Bronchial epithelial cell (primary cell): Measurements from ENCODE around the gene RHOD. TPM values are rescaled to one million over a fixed set of nuclear protein-coding genes. Genes with fewer than 3 reads are reported as not detected.
A peak's percentile ranks its signal among the peaks of the same experiment; 100 is the strongest.

Source experiments
- DNase-seq: peaks from one replicate; pipeline ENCODE4 v3.0.0-alpha.2; 2010; ENCODE audit warnings: low read depth
- FAIRE-seq: peaks from 2 replicates; lab custom pipeline; 2011; peaks lifted over from hg19 to GRCh38; lab: Jason Lieb, UNC
- H3K27me3 ChIP-seq: 2 replicates; pipeline ENCODE4 v1.5.1; 2011; ENCODE audit warnings: low read length; ENCODE audit not compliant: control insufficient read depth, insufficient read depth
- H3K36me3 ChIP-seq: 2 replicates; pipeline ENCODE4 v1.5.1; 2011; ENCODE audit warnings: low read length; ENCODE audit not compliant: control insufficient read depth, insufficient read depth
- H3K4me3 ChIP-seq: 2 replicates; pipeline ENCODE4 v1.5.1; 2011; ENCODE audit warnings: mild to moderate bottlenecking, low read depth, low read length, control low read depth
- total RNA-seq: library from RNA; depleted of rRNA; stranded (reverse); fragments of >200 nt; gene quantifications from 2 replicates; pipeline ENCODE4 v1.2.1, GENCODE V29; 2014
- TF ChIP-seq, protein P1 (sequence below): IDR thresholded peaks from 2 replicates; pipeline ENCODE4 v1.5.1; 2011; ENCODE audit warnings: mild to moderate bottlenecking, moderate library complexity, low read length, control low read depth, inconsistent platforms; ENCODE audit not compliant: insufficient read depth, severe bottlenecking

Gene RHOD, protein sequence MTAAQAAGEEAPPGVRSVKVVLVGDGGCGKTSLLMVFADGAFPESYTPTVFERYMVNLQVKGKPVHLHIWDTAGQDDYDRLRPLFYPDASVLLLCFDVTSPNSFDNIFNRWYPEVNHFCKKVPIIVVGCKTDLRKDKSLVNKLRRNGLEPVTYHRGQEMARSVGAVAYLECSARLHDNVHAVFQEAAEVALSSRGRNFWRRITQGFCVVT
- total RNA-seq: 222 and 247 TPM in 2 replicates

DNA sequence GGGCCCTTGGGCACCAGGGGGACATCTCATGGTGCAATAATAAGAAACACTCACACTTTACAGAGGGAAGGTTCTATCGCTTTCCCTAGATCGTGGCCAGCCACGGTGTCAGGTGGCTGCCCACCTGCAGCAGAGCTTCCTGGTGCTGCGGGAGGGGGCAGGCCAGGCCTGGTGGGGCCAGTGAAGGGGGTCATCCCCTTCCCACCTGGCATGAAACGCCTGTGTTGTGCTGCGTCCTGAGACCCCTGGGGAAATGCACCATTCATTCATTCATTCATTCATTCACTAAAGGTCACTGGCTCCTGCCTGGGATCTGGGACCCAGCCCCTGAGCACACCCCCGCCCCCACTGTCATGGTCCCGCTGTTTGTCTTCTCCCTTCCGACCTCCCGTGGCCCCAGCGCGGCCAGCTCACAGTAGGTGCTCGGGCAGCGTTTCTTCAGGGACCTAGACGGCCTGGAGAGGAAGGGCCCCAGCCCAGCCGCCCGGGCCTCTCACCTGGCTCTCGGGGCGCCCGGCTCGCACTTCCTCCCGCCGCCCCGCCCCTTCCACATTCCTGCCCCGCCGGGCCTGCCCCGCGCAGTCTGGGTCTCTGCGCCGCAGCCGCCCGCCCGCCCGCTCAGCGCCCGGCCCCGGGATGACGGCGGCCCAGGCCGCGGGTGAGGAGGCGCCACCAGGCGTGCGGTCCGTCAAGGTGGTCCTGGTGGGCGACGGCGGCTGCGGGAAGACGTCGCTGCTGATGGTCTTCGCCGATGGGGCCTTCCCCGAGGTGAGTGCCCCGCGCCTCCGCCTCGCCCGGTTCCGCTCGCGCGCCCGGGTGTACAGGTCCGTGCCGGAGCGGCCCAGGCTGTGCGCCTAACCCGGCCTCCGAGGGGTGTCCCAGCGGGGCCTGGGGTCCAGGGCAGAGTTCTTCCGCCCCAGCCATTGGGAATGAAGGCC lies at the start of gene RHOD:
TSS of gene RHOD (plus strand) at position 581 of the 938 bp plus-strand sequence. CDS start at position 637, 56 bp downstream.
- no peak for DNase-seq
- peaks cover 15% of the 10 kb centered on the region for H3K36me3 ChIP-seq
- FAIRE-seq: no peak
- peak within 1 kb of the TSS; percentile 83 for H3K4me3 ChIP-seq
- TF ChIP-seq, protein P1, sequence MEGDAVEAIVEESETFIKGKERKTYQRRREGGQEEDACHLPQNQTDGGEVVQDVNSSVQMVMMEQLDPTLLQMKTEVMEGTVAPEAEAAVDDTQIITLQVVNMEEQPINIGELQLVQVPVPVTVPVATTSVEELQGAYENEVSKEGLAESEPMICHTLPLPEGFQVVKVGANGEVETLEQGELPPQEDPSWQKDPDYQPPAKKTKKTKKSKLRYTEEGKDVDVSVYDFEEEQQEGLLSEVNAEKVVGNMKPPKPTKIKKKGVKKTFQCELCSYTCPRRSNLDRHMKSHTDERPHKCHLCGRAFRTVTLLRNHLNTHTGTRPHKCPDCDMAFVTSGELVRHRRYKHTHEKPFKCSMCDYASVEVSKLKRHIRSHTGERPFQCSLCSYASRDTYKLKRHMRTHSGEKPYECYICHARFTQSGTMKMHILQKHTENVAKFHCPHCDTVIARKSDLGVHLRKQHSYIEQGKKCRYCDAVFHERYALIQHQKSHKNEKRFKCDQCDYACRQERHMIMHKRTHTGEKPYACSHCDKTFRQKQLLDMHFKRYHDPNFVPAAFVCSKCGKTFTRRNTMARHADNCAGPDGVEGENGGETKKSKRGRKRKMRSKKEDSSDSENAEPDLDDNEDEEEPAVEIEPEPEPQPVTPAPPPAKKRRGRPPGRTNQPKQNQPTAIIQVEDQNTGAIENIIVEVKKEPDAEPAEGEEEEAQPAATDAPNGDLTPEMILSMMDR: no peak
- no peaks in the 10 kb centered on the region for H3K27me3 ChIP-seq

DNA sequence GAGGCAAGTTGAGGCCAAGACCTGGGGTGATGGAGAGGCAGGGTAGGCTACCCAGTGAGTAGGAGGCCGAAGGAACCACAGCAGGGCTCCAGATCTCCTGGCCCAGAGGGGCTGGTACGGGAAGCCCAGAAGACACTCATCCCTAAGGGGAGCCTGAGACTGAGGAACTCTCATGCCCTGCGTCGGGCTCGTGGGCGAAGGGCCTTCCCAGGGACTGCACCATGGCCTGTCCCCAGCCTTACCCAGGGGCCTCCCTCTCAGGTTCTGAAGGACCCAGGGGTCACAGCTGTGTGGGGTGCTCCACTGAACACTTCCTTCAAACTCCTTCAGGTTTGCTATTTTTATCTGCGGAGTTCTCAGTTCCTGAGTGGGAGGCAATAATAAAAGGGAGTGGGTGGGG lies 49.5 kb upstream of the RHOD start:
- DNase-seq (no peak), FAIRE-seq (no peak)
- H3K36me3 ChIP-seq: no peaks in the 10 kb centered on the region
- H3K27me3 ChIP-seq: no peaks in the 10 kb centered on the region
- H3K4me3 ChIP-seq: no peak overlapping the region
- TF ChIP-seq, protein P1: no peak

DNA sequence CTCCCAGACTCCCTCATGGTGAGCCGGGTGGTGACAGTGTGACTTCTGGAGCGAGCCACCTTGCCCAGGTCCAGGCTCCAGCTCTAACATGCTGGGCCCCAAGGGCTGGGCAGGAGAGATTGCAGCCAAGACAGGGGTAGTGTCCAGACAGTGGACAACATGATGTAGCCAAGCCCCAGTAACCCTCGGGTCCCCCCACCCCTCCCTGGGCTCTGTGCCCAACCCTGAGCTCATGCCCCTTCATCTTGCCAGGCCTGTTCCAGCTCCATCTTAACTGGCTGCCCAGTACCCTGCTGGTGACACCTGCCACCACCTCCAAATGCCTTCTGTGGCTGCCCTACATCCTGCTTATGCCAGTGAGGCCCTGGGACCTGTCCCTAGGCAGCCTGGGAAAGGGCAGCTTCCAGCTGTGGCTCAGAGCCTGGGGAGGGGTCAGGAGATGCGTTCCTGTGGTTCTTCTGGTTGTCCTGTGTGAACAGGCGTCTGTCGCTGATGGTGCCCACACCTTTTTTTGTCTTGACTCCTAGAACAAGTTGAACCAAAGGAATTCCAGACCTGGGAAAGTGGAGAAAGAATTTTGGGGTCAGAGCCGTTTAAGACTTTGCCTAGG lies 46.2 kb upstream of the RHOD start:
- no peak for DNase-seq
- Histone ChIP-seq H3K36me3 (no peaks in the 10 kb centered on the region), H3K4me3 (no peak overlapping the region), H3K27me3 (no peaks in the 10 kb centered on the region)
- no peak for FAIRE-seq
- TF ChIP-seq, protein P1: no peak

DNA sequence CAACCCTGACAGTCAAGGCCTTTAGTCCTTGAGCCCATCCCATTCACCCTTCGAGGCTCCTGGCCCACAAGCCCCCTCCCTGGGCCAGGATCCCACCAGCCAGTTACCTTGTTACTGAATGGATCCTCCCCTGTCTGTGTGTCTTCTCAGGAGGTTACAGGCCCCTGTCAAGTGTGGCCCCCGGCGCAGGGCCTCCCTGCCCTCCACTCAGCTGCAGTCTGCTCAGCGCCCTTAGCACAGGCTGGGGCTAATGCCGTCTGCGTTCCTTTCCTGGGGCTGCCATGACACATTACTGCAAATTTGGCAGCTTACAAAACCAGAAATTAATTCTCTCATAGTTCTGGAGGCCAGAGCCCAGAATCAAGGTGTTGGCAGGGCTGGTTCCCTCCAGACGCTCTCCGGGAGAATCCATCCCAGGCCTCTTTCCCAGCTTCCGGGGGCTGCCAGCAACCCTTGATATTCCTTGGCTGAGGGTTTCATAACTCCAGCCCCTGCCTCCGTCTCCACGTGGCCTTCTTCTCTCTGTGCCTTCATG lies 43.1 kb upstream of the RHOD start:
- Histone ChIP-seq H3K27me3 (no peaks in the 10 kb centered on the region), H3K36me3 (no peaks in the 10 kb centered on the region), H3K4me3 (no peak overlapping the region)
- TF ChIP-seq, protein P1: no peak
- DNase-seq: no peak
- no peak for FAIRE-seq

DNA sequence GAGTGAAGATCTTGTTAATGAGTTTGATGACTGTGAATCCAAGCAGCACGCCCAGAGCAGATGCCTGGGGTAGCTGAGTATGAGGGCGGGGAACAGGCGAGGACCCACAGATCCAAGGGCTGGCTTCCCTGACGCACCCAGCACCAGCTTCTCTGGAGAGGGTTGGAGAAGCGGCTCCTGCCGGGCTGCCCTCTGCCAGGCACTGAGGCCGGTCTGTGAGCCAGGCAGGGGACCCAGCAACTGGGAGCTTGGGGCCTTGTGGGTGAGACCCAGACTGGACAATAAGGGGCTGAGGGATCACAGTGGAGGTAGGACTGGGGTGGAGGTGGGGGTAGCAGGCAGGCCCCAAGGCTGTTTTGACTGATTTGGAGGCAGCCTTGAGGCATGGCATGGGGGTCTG lies 42.3 kb upstream of the RHOD start:
- Histone ChIP-seq H3K4me3 (no peak overlapping the region), H3K27me3 (no peaks in the 10 kb centered on the region), H3K36me3 (no peaks in the 10 kb centered on the region)
- DNase-seq (no peak), FAIRE-seq (no peak)
- TF ChIP-seq, protein P1: no peak
